GM21360 (cell line): ENCODE results near the gene TMEM131.

Source experiments
- ATAC-seq: cut with Tn5 transposase; IDR thresholded peaks from one replicate; pipeline ENCODE4 v1.9.1; 2021; ENCODE audit warnings: mild to moderate bottlenecking, moderate library complexity; ENCODE audit not compliant: unreplicated experiment

The TMEM131 gene

GRCh38 chr2:97765933-97766332 lies 229.8 kb downstream of the TMEM131 start:
- ATAC-seq, result no peak

DNA sequence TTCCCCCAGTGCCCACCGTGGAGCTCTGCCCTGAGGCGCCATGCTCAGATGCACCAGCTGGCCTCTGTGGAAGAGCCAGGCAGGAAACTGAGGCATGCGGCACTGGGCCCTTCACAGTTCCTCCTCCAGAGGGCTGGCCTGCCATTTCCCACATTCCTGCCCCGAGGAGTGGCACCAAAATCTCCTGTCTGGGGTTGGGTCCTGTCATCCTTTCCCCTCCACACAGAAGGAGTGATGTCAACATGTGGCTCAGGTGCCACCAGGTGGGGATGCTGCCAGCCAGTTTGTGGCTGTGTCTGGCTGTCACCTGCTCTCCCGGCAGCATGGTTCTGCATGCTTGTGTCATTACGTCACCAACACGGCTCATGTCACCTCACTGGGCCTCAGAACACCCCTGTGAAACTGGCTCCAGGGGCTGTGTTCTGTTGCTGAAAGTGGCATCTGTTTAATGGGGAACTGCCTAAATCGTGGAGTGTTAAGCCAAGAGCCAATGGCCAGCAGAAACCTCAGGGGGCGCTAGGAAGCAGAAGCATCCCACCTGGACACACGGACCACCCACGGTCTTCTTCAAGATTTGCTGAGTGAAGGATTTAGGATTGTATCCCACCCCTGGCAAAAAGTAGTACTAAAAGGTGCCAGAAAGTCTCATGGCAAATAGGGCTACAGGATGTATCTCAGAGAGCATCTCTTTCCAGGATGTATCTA lies 231.0 kb downstream of the TMEM131 start:
- no peak for ATAC-seq

DNA sequence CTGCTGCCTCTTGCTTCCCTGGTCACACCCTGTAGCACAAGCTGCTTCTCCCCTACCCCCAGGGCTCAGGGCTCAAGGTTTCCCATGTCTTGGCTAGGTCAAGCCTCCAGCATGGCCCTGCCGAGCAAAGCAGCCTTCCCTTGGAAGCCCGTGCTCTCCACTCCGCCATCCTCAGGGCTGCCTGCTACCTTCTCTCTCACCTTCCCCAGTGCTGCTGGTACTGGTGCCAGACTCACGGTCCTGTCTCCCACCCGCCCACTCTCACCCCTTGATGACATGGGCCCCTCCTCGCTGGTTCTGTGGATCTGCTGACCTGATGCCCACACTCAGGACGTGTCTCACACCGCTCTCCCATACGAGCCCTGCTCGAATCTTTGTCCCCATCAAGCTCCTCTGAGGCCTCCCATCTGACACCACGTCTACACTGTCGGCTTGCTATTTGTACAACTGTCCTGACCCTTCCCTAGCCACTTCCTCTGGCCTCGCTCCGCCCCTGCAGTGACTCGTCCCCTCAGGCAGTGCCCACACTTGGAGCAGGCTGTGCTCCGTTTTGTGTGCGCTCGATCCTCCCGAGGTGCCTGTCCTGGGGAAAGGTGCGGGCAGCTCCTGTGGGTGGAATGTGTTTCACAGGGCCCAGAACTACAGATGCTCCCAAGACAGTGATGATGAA lies 232.4 kb downstream of the TMEM131 start:
- ATAC-seq, result no peak

DNA sequence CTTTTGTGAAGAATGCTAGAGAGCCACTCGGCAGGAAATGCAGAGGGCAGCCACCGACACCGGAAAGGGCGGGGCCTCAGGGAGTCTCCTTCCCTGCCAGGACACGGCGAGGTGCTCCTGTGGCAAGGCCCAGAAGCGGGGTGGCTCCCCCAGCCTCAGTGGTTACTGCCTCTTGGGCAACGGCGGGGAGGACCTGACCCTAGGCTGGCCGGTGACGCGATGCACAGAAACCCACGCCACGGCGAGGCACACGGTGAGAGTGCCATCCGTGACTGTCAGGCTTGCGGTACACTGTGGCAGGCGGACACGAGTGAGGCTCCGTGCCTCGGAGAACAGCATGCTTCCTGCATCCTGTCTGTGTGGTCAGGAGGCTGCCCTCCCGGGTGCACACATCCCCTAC lies 234.6 kb downstream of the TMEM131 start:
- no peak for ATAC-seq

DNA sequence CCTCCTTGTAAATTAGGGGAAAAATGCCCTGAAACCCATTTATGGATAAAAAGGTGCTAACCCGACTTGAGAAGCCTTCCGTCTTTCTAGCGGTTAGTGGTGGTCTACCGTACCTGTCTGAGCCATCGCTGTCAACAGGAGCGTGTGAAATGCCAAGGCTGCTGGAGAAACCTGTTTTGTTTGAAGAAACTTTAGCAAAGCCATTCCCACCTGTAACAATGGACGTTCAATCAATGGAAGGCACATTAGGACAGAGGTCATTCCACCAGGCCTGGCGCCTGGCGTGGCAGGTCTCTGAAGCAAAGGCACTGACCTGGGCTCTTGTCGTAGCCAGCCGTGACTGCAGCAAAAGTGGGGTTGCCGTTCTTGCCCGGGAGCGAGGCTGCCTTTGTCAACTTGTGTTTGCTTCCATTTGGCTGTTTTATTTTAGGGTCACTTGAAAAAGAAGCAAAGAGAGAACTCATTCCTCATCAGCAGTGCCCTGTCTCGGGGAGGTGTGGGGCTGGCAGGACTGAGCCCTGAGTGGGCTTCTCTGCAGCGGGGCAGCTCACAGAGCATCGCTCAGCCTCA lies 235.2 kb downstream of the TMEM131 start:
- no peak for ATAC-seq

DNA sequence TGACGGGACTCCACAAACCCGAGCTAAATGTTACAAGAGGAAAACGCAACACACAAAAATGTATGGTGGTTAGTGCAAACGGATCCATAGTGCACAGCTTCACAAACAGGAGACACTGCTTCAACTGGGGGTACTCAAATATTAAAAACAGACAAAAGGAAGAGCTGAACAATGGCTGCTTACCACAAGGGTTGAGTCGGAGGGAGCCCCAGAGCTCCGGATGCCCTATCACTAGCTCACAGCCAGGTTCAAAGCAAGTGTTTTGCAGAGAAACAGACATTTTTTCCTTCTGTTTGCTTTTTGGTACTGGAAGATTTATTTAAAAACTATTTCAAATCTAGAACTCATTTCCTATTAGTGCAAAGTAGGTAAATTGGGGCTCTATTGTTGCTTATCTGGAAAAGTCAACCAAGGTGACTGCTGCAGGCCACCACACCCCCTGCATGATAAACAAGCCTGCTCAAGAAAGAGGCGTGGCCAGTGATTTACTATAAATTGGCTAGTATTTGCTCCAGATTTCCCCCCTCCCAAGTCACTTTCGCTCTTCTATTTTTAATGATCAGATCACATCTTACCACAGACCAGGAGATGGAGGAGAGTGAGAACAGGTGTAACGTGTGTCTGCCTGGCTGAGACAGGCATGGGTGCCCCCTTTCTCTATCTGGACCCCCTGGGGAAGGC lies 235.9 kb downstream of the TMEM131 start:
- ATAC-seq, result no peak

DNA sequence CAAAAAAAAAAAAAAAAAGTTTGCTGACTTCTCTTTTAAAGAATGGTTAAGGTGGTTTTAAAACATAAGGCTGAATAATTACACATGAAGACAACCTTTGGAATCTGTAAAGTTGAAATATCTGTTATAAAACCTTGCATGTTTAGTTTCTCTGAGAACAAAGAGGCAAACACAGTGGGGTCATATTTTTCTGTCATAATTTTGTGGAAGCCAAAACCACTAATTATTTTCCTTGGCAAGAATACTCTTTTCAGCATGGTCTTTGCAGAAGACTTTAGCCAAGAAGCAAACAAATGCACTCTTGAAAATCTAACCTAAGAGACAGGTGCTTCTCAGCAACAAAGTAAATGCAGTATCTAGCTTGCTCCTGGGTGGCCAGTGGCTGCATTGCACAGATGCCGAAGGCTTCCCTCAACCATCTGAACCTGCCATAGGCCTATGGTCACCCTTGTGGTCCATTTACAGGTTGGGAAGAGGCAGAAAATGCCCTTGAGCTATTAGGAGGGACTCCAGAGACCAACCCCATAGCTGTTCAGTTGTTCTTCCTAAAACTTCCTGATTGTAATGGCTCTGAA lies 237.5 kb downstream of the TMEM131 start:
- no peak for ATAC-seq

GRCh38 chr2:97757062-97757461 lies 238.7 kb downstream of the TMEM131 start:
- ATAC-seq, result no peak

DNA sequence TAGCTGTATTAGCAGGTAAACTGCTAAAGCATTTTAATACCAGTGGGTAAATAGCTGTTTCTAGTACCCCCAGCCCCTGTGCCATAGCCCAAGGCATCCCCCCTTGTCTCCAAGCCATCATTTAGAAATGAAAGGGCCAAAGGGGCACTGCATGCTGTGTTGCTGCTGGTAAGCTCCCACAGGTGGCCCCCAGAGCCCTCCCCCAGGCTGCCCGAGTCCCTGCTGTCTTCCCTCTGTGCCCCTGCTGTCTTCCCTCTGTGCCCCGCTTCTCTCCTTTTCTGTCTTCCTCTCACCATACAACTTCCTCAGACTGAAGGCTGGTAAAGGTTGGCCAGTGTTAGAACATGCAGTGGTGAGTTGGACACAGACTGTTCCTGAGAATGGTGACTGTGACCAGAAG lies 240.3 kb downstream of the TMEM131 start:
- ATAC-seq, result no peak

DNA sequence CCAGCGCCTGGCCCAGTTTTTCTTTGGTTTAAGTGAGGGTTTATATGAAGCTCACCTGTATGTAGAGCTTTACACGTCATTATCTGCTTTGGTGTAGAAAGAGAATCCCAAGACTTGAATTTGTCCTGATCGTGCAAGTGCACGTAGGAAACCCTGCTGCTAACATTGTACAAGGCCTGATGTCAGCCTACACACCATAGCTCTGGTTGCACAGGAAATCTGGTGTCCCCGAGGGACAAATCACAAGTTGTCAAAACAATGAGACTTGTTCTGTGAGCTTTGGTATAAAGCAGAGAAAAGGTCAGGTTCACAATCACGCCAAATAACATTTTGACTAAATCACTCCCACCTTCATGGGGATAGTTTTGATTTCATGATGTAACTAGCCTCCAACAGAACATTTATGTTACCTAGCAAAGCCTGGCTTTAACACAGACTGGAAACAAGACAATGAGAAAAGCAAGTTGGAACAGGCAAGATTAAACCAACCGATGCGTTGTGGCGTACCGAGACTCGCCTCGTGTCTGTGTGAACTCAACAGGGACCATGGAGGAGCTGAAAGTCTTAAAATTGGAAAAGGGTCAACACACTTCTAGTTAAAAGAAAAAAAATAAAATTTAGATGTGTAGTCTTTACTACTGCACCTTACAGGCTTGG lies 240.9 kb downstream of the TMEM131 start:
- no peak for ATAC-seq

GRCh38 chr2:97752342-97753334 lies 243.1 kb downstream of the TMEM131 start:
- no peak for ATAC-seq

DNA sequence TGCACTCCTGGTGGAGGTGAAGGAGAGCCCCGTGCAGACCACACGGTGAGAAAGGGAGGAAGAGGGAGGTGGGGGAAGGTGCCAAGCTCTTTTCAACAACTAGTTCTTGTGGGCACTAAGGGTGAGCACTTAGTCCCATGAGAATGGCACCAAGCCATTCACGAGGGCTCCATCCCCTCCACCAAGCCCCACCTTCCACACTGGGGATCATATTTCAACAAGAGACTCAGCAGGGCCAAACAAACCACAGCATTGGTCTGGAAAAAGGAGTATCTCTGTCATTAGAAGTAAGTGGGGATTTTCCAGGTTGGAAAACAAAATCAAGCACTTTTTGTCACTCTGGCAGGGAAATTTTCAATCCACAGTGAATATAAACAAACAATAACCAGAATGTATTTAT lies 244.0 kb downstream of the TMEM131 start:
- no peak for ATAC-seq

GRCh38 chr2:97750017-97750416 lies 245.7 kb downstream of the TMEM131 start:
- no peak for ATAC-seq

DNA sequence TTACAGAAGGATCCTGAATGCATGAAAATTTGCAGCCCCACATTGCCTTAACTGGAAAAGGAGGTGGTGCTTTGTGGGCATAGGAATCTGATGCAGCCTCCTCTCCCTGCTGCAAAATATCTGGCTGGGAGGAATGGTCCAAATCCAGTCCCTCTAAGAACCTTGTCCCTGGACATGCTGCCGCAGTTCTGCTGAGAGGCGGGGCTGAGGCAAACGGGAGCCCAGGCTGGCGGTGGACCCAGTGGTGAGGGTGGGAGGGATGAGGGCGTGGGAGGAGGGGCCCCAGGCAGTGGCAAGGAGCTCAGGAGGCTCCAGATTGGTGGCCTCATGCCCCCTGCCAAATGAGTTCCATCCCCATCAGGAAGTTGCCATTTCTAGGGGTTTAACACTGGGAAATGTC lies 246.2 kb downstream of the TMEM131 start:
- ATAC-seq, result no peak

DNA sequence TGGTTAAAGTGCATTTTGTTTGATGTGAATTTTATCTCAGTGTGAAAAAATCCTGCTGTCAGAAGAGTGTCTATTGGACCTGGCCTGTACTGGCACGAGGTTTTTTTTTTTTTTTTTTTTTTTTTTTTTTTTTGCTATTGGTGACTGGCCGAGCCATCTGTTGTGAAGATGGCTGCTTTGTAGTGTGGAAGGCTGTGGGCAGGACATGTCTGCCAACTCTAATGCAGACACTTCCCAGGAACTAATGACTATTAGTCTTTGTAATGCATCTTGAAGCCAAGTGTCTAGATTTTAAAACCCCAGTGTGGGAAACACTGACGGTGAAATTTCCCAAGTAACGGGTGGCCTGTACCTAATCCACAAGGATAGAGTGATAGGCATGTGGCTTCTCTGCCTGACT lies 248.0 kb downstream of the TMEM131 start:
- no peak for ATAC-seq

- no peak for ATAC-seq
Measured at GRCh38 chr2:97747285-97747684, 248.5 kb downstream of the TMEM131 start.

DNA sequence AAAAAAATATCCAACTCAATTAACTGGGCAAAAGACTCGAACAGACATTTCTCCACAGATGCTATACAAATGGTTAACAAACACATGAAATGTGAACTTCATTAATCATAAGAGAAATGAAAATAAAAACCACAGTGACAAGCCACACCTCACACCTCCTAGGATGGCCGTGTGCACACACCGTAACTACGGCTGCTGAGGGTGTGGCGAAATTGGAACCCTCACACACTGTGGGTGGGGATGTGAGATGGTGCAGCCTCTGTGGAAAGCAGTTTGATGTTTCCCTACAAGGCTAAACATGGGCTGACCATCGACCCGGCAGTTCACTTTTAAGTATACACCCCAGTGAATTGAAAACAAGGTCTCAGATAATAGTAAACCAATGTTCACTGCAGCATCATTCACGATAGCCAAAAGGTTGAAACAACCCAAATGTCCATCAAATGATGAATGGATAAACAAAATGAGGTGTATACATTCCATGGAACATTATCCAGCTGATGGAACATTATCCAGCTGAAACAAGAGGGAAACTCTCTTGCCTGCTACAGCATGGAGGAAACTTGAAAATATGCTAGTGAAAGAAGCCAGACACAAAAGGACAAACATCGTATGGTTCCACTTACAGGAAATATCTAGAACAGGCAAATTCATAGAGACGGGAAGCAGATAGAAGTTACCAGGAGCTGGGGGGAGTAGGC lies 250.1 kb downstream of the TMEM131 start:
- no peak for ATAC-seq

DNA sequence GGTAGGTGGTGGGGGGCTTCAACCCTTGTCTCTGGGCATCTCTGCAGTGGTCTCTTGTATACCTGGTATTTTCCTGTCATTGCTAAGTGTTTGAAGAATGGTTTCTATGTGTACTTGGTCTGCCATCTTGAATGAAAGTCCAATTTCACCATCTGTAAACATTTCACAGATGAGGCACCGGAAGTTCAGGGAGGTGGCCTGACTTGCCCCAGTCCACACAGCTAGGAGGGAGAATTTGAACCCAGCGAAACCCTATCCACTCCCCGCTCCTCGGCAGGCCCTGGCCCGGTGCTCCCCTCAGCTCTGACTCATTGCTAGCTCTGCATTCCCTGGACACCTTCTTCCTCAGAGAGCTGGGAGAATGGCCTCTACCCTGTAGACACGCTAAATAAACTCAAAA lies 251.8 kb downstream of the TMEM131 start:
- ATAC-seq, result no peak

DNA sequence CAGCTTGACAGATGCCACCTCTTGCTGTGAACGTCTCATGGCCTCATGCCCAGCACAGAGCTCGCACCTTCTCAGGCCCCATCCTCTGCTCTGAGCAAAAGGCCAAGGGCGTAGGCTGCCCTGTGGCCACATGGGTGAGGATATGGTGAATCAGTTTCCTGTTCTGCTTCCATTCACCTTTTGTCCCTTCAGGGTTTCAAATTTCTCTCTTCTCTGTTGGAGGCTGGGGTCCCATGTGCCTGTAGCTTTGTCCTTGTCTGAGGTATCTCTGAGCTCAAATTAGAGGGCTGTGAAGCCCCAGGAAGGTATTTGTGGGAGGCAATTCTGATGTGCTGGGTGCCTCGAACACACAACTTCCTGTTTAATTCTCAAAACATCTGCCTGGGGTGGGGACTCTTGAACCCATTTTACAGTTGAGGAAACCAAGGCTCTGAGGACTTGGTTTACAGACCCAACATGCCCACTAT lies 253.3 kb downstream of the TMEM131 start:
- no peak for ATAC-seq
